Activated naive CD4-positive, alpha-beta T cell treated with anti-CD3 and anti-CD28 coated beads, Interleukin-2, amount 50 U/mL, for 72 hours (primary cell): ENCODE data around the gene SMG5. TPM values are rescaled to one million over a fixed set of nuclear protein-coding genes. Genes with fewer than 3 reads are reported as not detected.

Experiments
- ATAC-seq, 2 donors: fragments of 150-1000 bp; cut with Tn5 transposase; 2 replicates each; pipeline ENCODE4 v1.10.0; 2021; ENCODE audit warnings: mild to moderate bottlenecking in 2 of 2, moderate library complexity in 2 of 2
- DNase-seq, 2 donors: peaks; one replicate each; pipeline ENCODE4 v3.0.0; 2021 to 2022; ENCODE audit warnings: low spot score in 2 of 2
- H3K27ac Mint-ChIP-seq, 2 donors: one replicate each; pipeline ENCODE4 v1.8.0; 2022; ENCODE audit warnings: mild to moderate bottlenecking in 2 of 2, mixed read lengths in 2 of 2
- H3K36me3 Mint-ChIP-seq, 2 donors: one replicate each; pipeline ENCODE4 v1.8.0; 2022; ENCODE audit warnings: mixed read lengths in 2 of 2
- H3K9me3 Mint-ChIP-seq, 2 donors: one replicate each; pipeline ENCODE4 v1.8.0; 2022; ENCODE audit warnings: mixed read lengths in 2 of 2
- total RNA-seq, 2 donors: library from RNA; stranded (reverse); gene quantifications; one replicate each; pipeline ENCODE4 v1.2.3, GENCODE V29; 2022

SMG5 gene
- total RNA-seq, 2 donors from 2014 or later: 80.4 to 115 TPM

DNA sequence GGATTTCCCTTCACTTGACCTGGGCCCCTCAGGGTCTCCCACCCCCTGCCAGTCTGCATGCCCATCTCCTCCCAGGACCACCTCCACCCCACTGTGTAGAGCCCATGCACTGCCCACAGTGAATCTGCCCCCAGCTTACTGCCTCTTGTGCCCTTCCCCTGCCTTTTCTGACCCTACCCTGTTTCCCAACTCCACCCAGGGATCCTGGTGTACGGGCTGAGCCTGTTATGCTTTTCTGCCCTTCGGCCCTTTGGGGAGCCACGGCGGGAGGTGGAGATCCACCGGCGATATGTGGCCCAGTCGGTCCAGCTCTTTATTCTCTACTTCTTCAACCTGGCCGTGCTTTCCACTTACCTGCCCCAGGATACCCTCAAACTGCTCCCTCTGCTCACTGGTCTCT lies 3.4 kb upstream of the SMG5 start:
- H3K36me3 Mint-ChIP-seq: peaks cover 21 to 28% of the 10 kb centered on the region in 2 donors
- ATAC-seq: no peak

GRCh38 chr1:156285437-156285836 lies 2.8 kb upstream of the SMG5 start:
- DNase-seq (no peak), ATAC-seq (no peak)
- no peak overlapping the region for H3K27ac Mint-ChIP-seq
- H3K36me3 Mint-ChIP-seq: peaks cover 21 to 30% of the 10 kb centered on the region in 2 donors
- H3K9me3 Mint-ChIP-seq: no peaks in the 10 kb centered on the region

More for the DNA sequence above, 3.4 kb upstream of the SMG5 start:
- no peak for DNase-seq
- no peaks in the 10 kb centered on the region for H3K9me3 Mint-ChIP-seq
- peak overlapping the region in 1 of 2 donors; percentile 36 for H3K27ac Mint-ChIP-seq

DNA sequence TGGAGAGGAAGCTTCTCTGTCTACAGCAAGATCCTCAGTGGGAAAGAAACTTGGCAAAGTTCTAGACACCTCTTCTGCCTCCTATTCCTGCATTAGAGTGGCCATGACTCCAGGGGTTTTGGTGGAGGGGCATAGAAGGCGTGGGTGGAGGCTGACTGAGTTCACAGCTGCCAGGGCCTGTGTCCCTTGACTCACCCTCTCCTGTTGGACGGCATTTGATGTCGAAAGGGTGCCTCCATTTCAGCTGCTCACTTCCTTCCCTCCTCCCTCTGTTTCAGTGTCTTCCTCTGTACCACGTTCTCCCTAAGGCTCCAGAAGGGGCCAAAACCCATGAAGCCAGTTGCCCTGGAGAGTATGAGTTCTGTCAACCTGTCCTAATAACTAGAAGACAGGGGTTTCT lies 2.1 kb upstream of the SMG5 start:
- DNase-seq: no peak
- ATAC-seq: no peak
- H3K27ac Mint-ChIP-seq: no peak overlapping the region
- no peaks in the 10 kb centered on the region for H3K9me3 Mint-ChIP-seq
- peaks cover 21 to 34% of the 10 kb centered on the region in 2 donors for H3K36me3 Mint-ChIP-seq

DNA sequence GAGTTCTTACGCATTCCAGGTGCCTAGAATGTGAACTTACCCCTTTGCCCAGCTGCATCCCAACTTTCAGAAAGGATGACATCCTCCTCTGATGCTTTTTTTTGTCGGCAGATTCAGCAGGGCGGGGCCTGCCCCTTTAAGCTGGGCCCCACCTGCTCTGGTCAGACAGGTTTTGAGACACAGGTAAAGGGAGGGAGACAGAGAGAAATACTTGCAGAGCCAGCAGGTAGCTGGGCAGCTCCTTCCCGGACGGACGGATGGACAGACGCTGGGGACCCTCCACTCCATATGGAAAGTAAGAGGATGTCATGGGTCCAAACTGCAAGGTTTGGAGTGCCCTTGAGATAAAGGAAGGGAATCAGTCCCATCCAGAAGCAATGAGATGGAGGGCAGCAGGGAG lies 1.5 kb upstream of the SMG5 start, which contains the start of gene TMEM79:
Gene TMEM79 (plus strand): TSS at position 214 of the 400 bp plus-strand sequence. CDS start 902 bp downstream, outside the sequence.
- Mint-ChIP-seq H3K36me3 (peaks cover 21 to 35% of the 10 kb centered on the region in 2 donors), H3K27ac (peak within 1 kb of the TSS; percentile 97 to 98), H3K9me3 (no peaks in the 10 kb centered on the region)
- no peak for ATAC-seq
- no peak for DNase-seq

DNA sequence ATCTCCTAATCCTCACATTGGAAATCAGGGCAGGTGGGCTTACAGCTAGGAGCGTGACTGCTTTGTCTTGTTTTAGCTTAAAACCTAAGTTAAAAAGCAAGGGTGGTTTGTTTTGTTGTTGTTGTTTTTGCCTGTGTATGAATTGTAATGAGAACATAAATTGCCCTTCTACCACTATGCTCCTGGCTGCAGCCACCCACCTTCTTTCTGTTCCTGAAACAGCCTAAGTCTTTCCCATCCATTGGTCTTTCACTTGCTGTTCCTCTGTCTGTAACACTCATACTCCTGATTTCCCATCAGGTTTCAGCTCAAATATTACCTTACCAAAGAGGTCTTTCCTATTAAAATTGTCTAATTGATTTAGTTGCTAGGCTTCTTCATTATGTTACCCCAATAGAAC lies 896 bp upstream of the SMG5 start:
- DNase-seq (no peak), ATAC-seq (no peak)
- H3K27ac Mint-ChIP-seq: peak overlapping the region; percentile 97 to 98
- peaks cover 21 to 36% of the 10 kb centered on the region in 2 donors for H3K36me3 Mint-ChIP-seq
- no peaks in the 10 kb centered on the region for H3K9me3 Mint-ChIP-seq

DNA sequence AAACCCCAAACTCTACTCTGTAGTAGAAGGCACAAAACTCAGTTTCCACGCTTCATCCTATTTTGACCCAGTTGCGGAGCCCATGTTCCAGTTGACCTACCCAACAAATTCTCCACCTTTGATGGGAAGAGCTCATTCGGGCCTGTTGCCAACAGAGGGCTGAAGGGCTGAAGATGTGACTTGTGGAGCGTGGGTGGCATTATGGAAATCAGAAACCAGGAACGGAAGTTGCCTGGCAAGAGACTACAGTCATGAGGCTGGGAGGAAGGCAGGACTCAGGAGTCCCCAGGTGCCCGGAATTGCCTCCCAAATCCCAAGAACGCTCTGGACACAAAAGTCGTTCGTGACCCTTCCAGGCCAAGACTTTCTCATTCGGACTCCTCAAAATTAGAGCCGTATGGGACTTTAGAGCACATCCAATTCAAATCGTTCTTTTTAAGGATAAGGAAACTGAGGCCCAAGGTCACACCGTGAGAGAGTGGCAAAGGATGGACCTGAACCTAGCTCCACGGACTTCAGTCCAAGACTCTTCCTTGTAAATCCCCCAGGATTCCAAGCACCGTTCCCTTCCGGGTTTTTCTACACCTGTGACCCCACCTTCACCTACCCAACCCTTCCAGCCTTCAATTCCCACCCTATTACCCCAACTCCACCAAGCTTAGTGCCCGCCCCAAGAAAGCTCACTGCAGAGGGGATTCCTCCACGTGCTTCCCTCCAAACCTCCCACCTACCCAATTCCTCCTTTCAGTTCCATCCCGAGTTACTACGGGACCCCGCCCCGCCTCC lies 739 bp downstream of the SMG5 start:
- no peaks in the 10 kb centered on the region for H3K9me3 Mint-ChIP-seq
- peak; percentile 20 to 62 for DNase-seq
- peak overlapping the region; percentile 95 to 97 for H3K27ac Mint-ChIP-seq
- peaks cover 32 to 52% of the 10 kb centered on the region in 2 donors for H3K36me3 Mint-ChIP-seq
- peak in 1 of 2 donors; percentile 16 for ATAC-seq

DNA sequence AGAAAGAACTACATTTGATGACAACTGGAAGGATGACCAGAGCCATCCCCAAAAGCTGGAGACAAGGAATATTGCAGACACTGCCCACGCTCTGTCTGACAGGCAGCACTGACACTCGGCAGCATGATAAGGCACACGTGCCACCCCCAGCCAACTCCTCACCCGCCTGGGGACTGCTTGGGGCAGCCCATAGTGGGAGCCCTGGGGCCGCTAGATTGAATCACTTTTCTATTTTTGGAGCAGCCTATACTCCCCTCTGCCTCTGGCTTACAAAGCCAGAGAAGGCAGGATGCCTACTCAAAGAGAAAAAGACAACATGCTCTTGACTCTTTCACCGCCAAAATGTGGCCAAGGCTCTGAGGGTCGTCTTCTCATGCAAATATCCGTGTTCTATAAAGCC lies 1.3 kb downstream of the SMG5 start:
- Mint-ChIP-seq H3K9me3 (no peaks in the 10 kb centered on the region), H3K27ac (peak overlapping the region; percentile 95 to 97), H3K36me3 (peaks cover 37 to 52% of the 10 kb centered on the region in 2 donors)
- DNase-seq (peak; percentile 54 to 72), ATAC-seq (peak; percentile 47 to 70)

DNA sequence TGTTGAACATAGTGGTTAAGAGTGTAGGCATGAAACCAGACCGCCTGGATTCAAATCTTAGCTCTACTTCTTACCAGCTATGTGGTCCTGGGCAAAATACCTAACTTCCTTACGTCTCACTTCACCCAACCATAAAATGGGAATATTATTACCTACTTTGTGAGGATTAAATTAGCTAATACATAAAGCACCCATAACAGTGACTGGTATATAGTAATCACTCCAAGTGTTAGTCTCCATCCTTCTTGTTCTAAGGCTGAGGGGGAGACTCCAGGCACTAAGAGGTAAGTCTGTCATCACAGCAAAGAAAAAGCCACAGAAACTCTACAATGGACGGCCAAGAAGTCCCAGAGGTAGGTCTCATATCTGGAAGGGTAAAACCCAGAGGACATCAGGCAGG lies 2.8 kb downstream of the SMG5 start:
- DNase-seq (no peak), ATAC-seq (no peak)
- H3K9me3 Mint-ChIP-seq: no peaks in the 10 kb centered on the region
- H3K36me3 Mint-ChIP-seq: peaks cover 37 to 52% of the 10 kb centered on the region in 2 donors
- H3K27ac Mint-ChIP-seq: peak overlapping the region in 1 of 2 donors; percentile 34

- ATAC-seq (no peak), DNase-seq (no peak)
- Mint-ChIP-seq H3K9me3 (no peaks in the 10 kb centered on the region), H3K36me3 (peaks cover 39 to 46% of the 10 kb centered on the region in 2 donors), H3K27ac (peak overlapping the region; percentile 21 to 83)
Observed at GRCh38 chr1:156276966-156277381, 5.7 kb downstream of the SMG5 start.

GRCh38 chr1:156276532-156276931 lies 6.1 kb downstream of the SMG5 start:
- no peak for ATAC-seq
- no peak overlapping the region for H3K27ac Mint-ChIP-seq
- no peaks in the 10 kb centered on the region for H3K9me3 Mint-ChIP-seq
- no peak for DNase-seq
- H3K36me3 Mint-ChIP-seq: peaks cover 35 to 42% of the 10 kb centered on the region in 2 donors

GRCh38 chr1:156270314-156270713 lies 12.3 kb downstream of the SMG5 start:
- Mint-ChIP-seq H3K36me3 (peaks cover 23 to 44% of the 10 kb centered on the region in 2 donors), H3K9me3 (no peaks in the 10 kb centered on the region), H3K27ac (peak overlapping the region in 1 of 2 donors; percentile 36)
- no peak for DNase-seq
- no peak for ATAC-seq

DNA sequence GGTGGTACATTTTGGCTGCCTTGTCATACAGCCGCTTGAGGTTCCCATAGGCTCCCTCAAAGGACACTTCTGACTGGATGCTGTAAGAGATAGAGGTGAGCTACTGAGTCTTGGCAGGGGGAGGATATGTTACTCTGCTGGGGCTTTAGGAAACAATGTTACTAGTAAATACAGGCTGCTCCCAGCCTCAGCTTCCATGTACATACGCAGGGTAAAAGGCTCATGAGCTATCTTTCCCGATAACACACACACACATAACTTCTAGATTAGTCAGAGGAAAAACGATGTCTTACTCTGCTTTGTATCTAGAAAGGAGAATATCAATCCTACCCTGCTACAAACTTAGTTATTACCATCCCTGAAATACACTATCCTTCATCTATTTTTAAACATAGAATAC lies 14.3 kb downstream of the SMG5 start:
- ATAC-seq (no peak), DNase-seq (no peak)
- H3K9me3 Mint-ChIP-seq: no peaks in the 10 kb centered on the region
- H3K27ac Mint-ChIP-seq: no peak overlapping the region
- H3K36me3 Mint-ChIP-seq: peaks cover 27 to 51% of the 10 kb centered on the region in 2 donors

GRCh38 chr1:156266051-156266450 lies 16.6 kb downstream of the SMG5 start:
- DNase-seq (no peak), ATAC-seq (peak in 1 of 2 donors; percentile 8)
- peak overlapping the region in 1 of 2 donors; percentile 15 for H3K27ac Mint-ChIP-seq
- no peaks in the 10 kb centered on the region for H3K9me3 Mint-ChIP-seq
- H3K36me3 Mint-ChIP-seq: peaks cover 32 to 55% of the 10 kb centered on the region in 2 donors

GRCh38 chr1:156263288-156263655 lies 19.4 kb downstream of the SMG5 start:
- DNase-seq (no peak), ATAC-seq (no peak)
- Mint-ChIP-seq H3K36me3 (peaks cover 46 to 62% of the 10 kb centered on the region in 2 donors), H3K27ac (peak overlapping the region in 1 of 2 donors; percentile 18), H3K9me3 (no peaks in the 10 kb centered on the region)

- ATAC-seq (peak; percentile 59 to 96), DNase-seq (no peak)
- H3K36me3 Mint-ChIP-seq: peaks cover 46 to 62% of the 10 kb centered on the region in 2 donors
- H3K9me3 Mint-ChIP-seq: no peaks in the 10 kb centered on the region
- peak overlapping the region; percentile 18 to 58 for H3K27ac Mint-ChIP-seq
Observed at GRCh38 chr1:156262461-156263287, 20.0 kb downstream of the SMG5 start.

DNA sequence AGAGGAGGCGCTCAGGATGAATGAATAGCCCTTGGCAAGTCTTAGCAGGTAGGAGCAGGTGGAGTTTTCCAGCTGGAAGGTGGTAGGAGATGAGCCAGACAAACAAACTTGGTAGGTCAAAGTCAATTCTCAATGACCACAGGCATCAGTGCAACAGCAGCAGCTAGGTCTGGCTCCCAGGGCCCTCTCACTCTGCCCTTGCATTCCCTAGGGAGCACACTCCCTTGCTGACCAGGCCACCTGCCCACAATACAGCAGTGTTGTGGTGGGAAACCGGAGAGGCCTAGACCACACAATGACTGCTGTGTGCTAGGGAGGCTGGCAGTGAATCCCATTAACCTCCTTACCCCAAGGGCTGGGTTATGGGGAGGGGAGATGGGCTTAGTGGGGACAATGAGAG lies 21.7 kb downstream of the SMG5 start:
- H3K27ac Mint-ChIP-seq: peak overlapping the region in 1 of 2 donors; percentile 87
- no peaks in the 10 kb centered on the region for H3K9me3 Mint-ChIP-seq
- ATAC-seq (no peak), DNase-seq (no peak)
- peaks cover 40 to 46% of the 10 kb centered on the region in 2 donors for H3K36me3 Mint-ChIP-seq

DNA sequence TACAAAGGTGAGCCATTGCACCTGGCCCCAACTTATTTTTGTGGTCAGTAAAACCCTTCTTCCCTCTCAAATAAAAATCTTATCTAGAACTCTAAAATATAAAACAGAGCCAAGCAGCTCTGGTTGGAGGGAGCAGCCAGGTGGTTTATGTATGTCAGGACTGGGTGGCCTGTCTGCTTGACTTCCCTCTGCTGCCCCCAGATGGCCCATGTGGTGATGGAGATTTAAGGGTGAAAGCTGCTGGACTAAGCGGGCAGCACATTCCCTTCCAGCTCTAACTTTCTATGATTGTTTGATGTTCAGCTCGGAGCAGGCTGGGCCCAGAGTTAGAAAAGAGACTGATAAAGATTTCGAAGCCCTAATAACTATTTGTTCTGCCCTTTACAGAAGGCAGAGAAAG lies 22.8 kb downstream of the SMG5 start:
- H3K36me3 Mint-ChIP-seq: peaks cover 34 to 37% of the 10 kb centered on the region in 2 donors
- H3K9me3 Mint-ChIP-seq: no peaks in the 10 kb centered on the region
- H3K27ac Mint-ChIP-seq: peak overlapping the region; percentile 13 to 63
- ATAC-seq: no peak
- no peak for DNase-seq
